DLD1 (cell line): Measurements from ENCODE around the gene SARNP.
"Not testable (repeated sequence)": the region's sequence is repeated elsewhere in the genome, so short reads cannot be mapped to it uniquely, and the experiment has no call there.

Experiments used
- in situ Hi-C: cut with HindIII; loops from 2 replicates; pipeline ENCODE4 v1.10.0; 2017; ENCODE audit warnings: low sequenced_read_pairs

The SARNP gene

GRCh38 chr12:55817345-55818139 lies at the start of gene SARNP, which contains the start of gene ORMDL2:
TSS of gene SARNP (minus strand) at chr12:55817724. CDS start at chr12:55817701, 23 bp downstream.
TSS of gene ORMDL2 (plus strand) at chr12:55818041. CDS start at chr12:55819000, 959 bp downstream.
- in situ Hi-C loops: no loop called here

- in situ Hi-C loops: not testable (repeated sequence)
These were observed 49.0 kb upstream of the SARNP start for GRCh38 chr12:55866454-55867004.

- in situ Hi-C loops: no loop called here
These were observed 47.8 kb upstream of the SARNP start for GRCh38 chr12:55865327-55865726.

GRCh38 chr12:55862931-55863330 lies 45.4 kb upstream of the SARNP start:
- in situ Hi-C loops: not testable (repeated sequence)

GRCh38 chr12:55862286-55862685 lies 44.8 kb upstream of the SARNP start:
- in situ Hi-C loops: no loop called here

- in situ Hi-C loops: no loop called here
These were observed 44.3 kb upstream of the SARNP start for GRCh38 chr12:55861871-55862270.

GRCh38 chr12:55861396-55861795 lies 43.9 kb upstream of the SARNP start:
- in situ Hi-C loops: no loop called here

GRCh38 chr12:55852740-55853139 lies 35.2 kb upstream of the SARNP start:
- in situ Hi-C loops: no loop called here

GRCh38 chr12:55850893-55851292 lies 33.4 kb upstream of the SARNP start:
- in situ Hi-C loops: no loop called here

GRCh38 chr12:55850401-55850800 lies 32.9 kb upstream of the SARNP start:
- in situ Hi-C loops: no loop called here

- in situ Hi-C loops: no loop called here
These were observed 32.3 kb upstream of the SARNP start for GRCh38 chr12:55849616-55850343.

- in situ Hi-C loops: no loop called here
These were observed 30.2 kb upstream of the SARNP start for GRCh38 chr12:55847603-55848291.

- in situ Hi-C loops: no loop called here
These were observed 29.5 kb upstream of the SARNP start for GRCh38 chr12:55847033-55847432.

GRCh38 chr12:55845785-55846496 lies 28.4 kb upstream of the SARNP start:
- in situ Hi-C loops: no loop called here

GRCh38 chr12:55845361-55845760 lies 27.8 kb upstream of the SARNP start:
- in situ Hi-C loops: no loop called here

GRCh38 chr12:55844961-55845360 lies 27.4 kb upstream of the SARNP start:
- in situ Hi-C loops: no loop called here

GRCh38 chr12:55843431-55843830 lies 25.9 kb upstream of the SARNP start:
- in situ Hi-C loops: no loop called here

GRCh38 chr12:55842681-55843429 lies 25.3 kb upstream of the SARNP start, which contains the start of gene MMP19:
TSS of gene MMP19 (minus strand) at chr12:55842936. CDS start at chr12:55842830, 106 bp downstream.
- in situ Hi-C loops: no loop called here

- in situ Hi-C loops: no loop called here
These were observed 23.2 kb upstream of the SARNP start for GRCh38 chr12:55840581-55841351.
